DMS153 (cell line): ENCODE results near the gene PLEK.
"Not testable (repeated sequence)": the region's sequence is repeated elsewhere in the genome, so short reads cannot be mapped to it uniquely, and the experiment has no call there.

Experiments used
- DNase-seq: peaks from one replicate; lab custom pipeline; 2025; lab: John Stamatoyannopoulos, UW

PLEK gene

GRCh38 chr2:68356599-68357239 lies 8.4 kb upstream of the PLEK start:
- no peak for DNase-seq

GRCh38 chr2:68357605-68358337 lies 7.3 kb upstream of the PLEK start:
- DNase-seq, result peak; percentile 40

- no peak for DNase-seq
These were observed 5.2 kb upstream of the PLEK start for GRCh38 chr2:68359889-68360288.

- DNase-seq, result peak; percentile 51
These were observed 3.0 kb upstream of the PLEK start for GRCh38 chr2:68362069-68362468.

GRCh38 chr2:68362749-68363148 lies 2.3 kb upstream of the PLEK start:
- DNase-seq, result no peak

- no peak for DNase-seq
These were observed 1.4 kb upstream of the PLEK start for GRCh38 chr2:68363721-68364120.

- DNase-seq, result no peak
These were observed 1.0 kb downstream of the PLEK start for GRCh38 chr2:68366083-68366560.

GRCh38 chr2:68367953-68368653 lies 3.0 kb downstream of the PLEK start:
- no peak for DNase-seq

- no peak for DNase-seq
These were observed 3.7 kb downstream of the PLEK start for GRCh38 chr2:68368654-68369336.

- no peak for DNase-seq
These were observed 4.3 kb downstream of the PLEK start for GRCh38 chr2:68369337-68369734.

GRCh38 chr2:68371138-68371537 lies 6.1 kb downstream of the PLEK start:
- no peak for DNase-seq

- DNase-seq, result no peak
These were observed 6.5 kb downstream of the PLEK start for GRCh38 chr2:68371581-68371980.

- no peak for DNase-seq
These were observed 7.4 kb downstream of the PLEK start for GRCh38 chr2:68372485-68372884.

- DNase-seq, result no peak
These were observed 9.1 kb downstream of the PLEK start for GRCh38 chr2:68374184-68374583.

- DNase-seq, result no peak
These were observed 10.5 kb downstream of the PLEK start for GRCh38 chr2:68375582-68375981.

GRCh38 chr2:68377137-68377780 lies 12.2 kb downstream of the PLEK start:
- DNase-seq, result no peak

- not testable (repeated sequence) for DNase-seq
These were observed 13.7 kb downstream of the PLEK start for GRCh38 chr2:68378779-68379178.

GRCh38 chr2:68379184-68379708 lies 14.2 kb downstream of the PLEK start:
- no peak for DNase-seq

GRCh38 chr2:68383778-68384177 lies 18.7 kb downstream of the PLEK start:
- no peak for DNase-seq

GRCh38 chr2:68384485-68385107 lies 19.5 kb downstream of the PLEK start:
- no peak for DNase-seq

GRCh38 chr2:68385220-68385906 lies 20.3 kb downstream of the PLEK start:
- no peak for DNase-seq
